Prostate gland (tissue), 2 donors: ENCODE data around the gene CHML.

ENCODE experiments used
- CTCF ChIP-seq, 4 experiments: fragments of 200-600 bp in 2 of 4; fragments of 450-650 bp in 2 of 4; sonication (generic) in 2 of 4; IDR thresholded peaks; 1 replicate in 3 of 4; 2 replicates in 1 of 4; pipeline ENCODE4 v1.5.1; 2016 to 2019; ENCODE audit warnings: antibody characterized with exemption in 4 of 4, mild to moderate bottlenecking in 2 of 4, moderate library complexity in 2 of 4
- POLR2A ChIP-seq: fragments of 450-650 bp; IDR thresholded peaks from one replicate; pipeline ENCODE4 v1.6.1; 2016; ENCODE audit warnings: antibody characterized with exemption, mild to moderate bottlenecking

- TF ChIP-seq POLR2A (no peak), CTCF (IDR thresholded peaks at IDR 0.05) (no peak)
Measured at GRCh38 chr1:241644259-241644658, 4.1 kb upstream of the CHML start.
